Spleen (tissue), 11 donors: Measurements from ENCODE around the gene PDLIM7. TPM values are rescaled to one million over a fixed set of nuclear protein-coding genes. Genes with fewer than 3 reads are reported as not detected.

ENCODE experiments used
- DNase-seq: peaks from one replicate; pipeline ENCODE4 v3.0.0-alpha.2; 2020
- H3K27ac ChIP-seq, 8 donors: fragments of 200-600 bp; sonication (generic) in 7 of 8; 1 replicate in 4 of 8; 2 replicates in 4 of 8; pipeline versions ENCODE4 v1.5.0 to v1.8.0; 2016 to 2021; ENCODE audit warnings: inconsistent platforms in 4 of 8, mild to moderate bottlenecking in 4 of 8, moderate library complexity in 1 of 8
- H3K27me3 ChIP-seq, 7 donors: fragments of 200-600 bp; sonication (generic) in 6 of 7; replicated peaks in 1 of 7; 1 replicate in 4 of 7; 2 replicates in 3 of 7; pipeline versions ENCODE4 v1.5.0 to v1.8.0; 2016 to 2021; ENCODE audit warnings: inconsistent platforms in 3 of 7, mild to moderate bottlenecking in 1 of 7
- H3K36me3 ChIP-seq, 6 donors: fragments of 200-600 bp; sonication (generic) in 5 of 6; 1 replicate in 4 of 6; 2 replicates in 2 of 6; pipeline versions ENCODE4 v1.5.0 to v1.8.0; 2016 to 2021; ENCODE audit warnings: inconsistent platforms in 2 of 6
- H3K4me1 ChIP-seq, 6 donors: fragments of 200-600 bp; sonication (generic) in 5 of 6; 1 replicate in 3 of 6; 2 replicates in 3 of 6; pipeline versions ENCODE4 v1.5.0 to v1.8.0; 2016 to 2021; ENCODE audit warnings: inconsistent platforms in 3 of 6
- H3K4me3 ChIP-seq, 8 donors: fragments of 200-600 bp; sonication (generic) in 7 of 8; 1 replicate in 4 of 8; 2 replicates in 4 of 8; pipeline versions ENCODE4 v1.5.0 to v1.8.0; 2016 to 2021; ENCODE audit warnings: inconsistent platforms in 4 of 8, mild to moderate bottlenecking in 4 of 8, moderate library complexity in 2 of 8
- H3K9me3 ChIP-seq, 8 donors: fragments of 200-600 bp; sonication (generic) in 7 of 8; 1 replicate in 4 of 8; 2 replicates in 4 of 8; pipeline versions ENCODE4 v1.5.0 to v1.8.0; 2016 to 2021; ENCODE audit warnings: inconsistent platforms in 4 of 8
- POLR2A ChIP-seq, 3 donors: fragments of 450-650 bp; IDR thresholded peaks; one replicate each; pipeline ENCODE4 v1.5.1; 2017; ENCODE audit warnings: antibody characterized with exemption in 3 of 3, mild to moderate bottlenecking in 1 of 3
- POLR2AphosphoS5 ChIP-seq, 3 donors: sonication (generic); formaldehyde crosslinking; IDR thresholded peaks; one replicate each; pipeline ENCODE4 v1.5.1; 2017; ENCODE audit warnings: antibody characterized with exemption in 3 of 3
- WGBS, 5 donors: extraction: QIAGEN DNeasy Blood & Tissue Kit in 3 of 5; methylation state at CpG; one replicate each; pipeline versions ENCODE4 v1.1.5 to v1.1.7; 2013 to 2018; 5-methylcytosine and 5-hydroxymethylcytosine counted together
- intact Hi-C: fragments of 100-400 bp; cut with DNase I; formaldehyde crosslinking; loops from one replicate; pipeline ENCODE4 v1.15.0; 2023; ENCODE audit warnings: low total_unique reads
- polyA plus RNA-seq, 3 donors: library from polyadenylated mRNA; stranded (reverse); fragments of 200-250 nt; gene quantifications; one replicate each; pipeline ENCODE4 v1.2.1, GENCODE V29; 2013
- total RNA-seq, 7 donors: library from RNA; depleted of rRNA in 3 of 7; stranded (reverse); fragments of >200 nt in 3 of 7; fragmentation: NEBNext Ultra II Directional in 4 of 7; extraction: Animal tissue kit (Norgen Biotek cat#: 25700) in 4 of 7; gene quantifications; one replicate each; pipeline versions ENCODE4 v1.1.0 to v1.2.1, GENCODE V29; 2016 to 2021
- TF ChIP-seq, protein P1 (sequence below), 11 experiments: fragments of 200-600 bp in 7 of 11; fragments of 450-650 bp in 4 of 11; sonication (generic) in 4 of 11; IDR thresholded peaks in 8 of 11; conservative IDR thresholded peaks in 3 of 11; 1 replicate in 7 of 11; 2 replicates in 4 of 11; pipeline versions ENCODE4 v1.4.0 to v1.8.0; 2016 to 2021; ENCODE audit warnings: antibody characterized with exemption in 11 of 11, inconsistent platforms in 4 of 11, mild to moderate bottlenecking in 1 of 11
- donor health status: healthy with polysubstance abuse.
- donor health status: DM: no; HTN: no; CAD: no; lungs with moderate emphysema.
- donor health status: DM: no; HTN: no; CAD: no.
- donor health status: Bipolar disorder and iron deficiency.
- donor health status: healthy.
- donor health status: DM: no; HTN: no; CAD: no.
- donor health status: DM: yes; HTN: yes; CAD: no.

Gene PDLIM7
- total and polyA plus RNA-seq, 10 donors: 42.5 to 220 (median 85.1) TPM

DNA sequence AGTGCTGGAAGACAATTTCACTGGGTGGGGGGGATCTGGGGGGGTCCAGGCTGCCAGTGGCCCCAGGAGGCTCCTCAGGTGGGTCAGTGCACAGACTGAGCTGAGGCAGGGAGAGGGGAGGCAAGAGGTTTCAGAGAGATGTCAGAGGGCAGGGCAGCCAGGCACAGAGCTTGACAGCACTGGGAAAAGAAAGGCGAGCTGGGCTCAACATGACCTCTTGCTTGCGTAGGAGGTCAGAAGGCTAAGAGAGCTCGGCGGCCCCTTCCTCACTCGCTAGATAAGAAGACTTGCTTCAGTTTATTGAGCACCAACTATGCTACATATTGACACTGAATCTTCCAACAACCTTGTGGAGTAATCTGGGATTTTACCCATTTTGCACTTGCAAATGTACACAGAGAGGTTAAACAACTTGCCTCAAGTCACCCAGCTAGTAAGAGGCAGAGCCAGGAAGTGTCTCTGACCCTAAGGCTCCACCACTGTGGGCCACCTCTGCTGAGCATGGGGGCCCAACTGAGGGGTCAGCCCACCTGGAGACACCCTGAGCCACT, 3.5 kb downstream of the PDLIM7 start:
- Histone ChIP-seq H3K36me3 (peaks cover 0 to 42% (median 32%) of the 10 kb centered on the region in 6 donors), H3K9me3 (no peaks in the 10 kb centered on the region), H3K4me3 (peak overlapping the region in 1 of 8 donors; percentile 94), H3K27me3 (peaks cover 0 to 10% (median 0%) of the 10 kb centered on the region in 7 donors), H3K27ac (peak overlapping the region; percentile 67 to 93 (median 88)), H3K4me1 (peaks cover 44 to 98% (median 78%) of the 10 kb centered on the region in 6 donors)
- WGBS, 5 donors: 63 to 88% (median 77%) methylated on average over 5 of the region's 5 CpGs
- intact Hi-C loops: no loop called here
- DNase-seq: no peak
- TF ChIP-seq, protein P1, sequence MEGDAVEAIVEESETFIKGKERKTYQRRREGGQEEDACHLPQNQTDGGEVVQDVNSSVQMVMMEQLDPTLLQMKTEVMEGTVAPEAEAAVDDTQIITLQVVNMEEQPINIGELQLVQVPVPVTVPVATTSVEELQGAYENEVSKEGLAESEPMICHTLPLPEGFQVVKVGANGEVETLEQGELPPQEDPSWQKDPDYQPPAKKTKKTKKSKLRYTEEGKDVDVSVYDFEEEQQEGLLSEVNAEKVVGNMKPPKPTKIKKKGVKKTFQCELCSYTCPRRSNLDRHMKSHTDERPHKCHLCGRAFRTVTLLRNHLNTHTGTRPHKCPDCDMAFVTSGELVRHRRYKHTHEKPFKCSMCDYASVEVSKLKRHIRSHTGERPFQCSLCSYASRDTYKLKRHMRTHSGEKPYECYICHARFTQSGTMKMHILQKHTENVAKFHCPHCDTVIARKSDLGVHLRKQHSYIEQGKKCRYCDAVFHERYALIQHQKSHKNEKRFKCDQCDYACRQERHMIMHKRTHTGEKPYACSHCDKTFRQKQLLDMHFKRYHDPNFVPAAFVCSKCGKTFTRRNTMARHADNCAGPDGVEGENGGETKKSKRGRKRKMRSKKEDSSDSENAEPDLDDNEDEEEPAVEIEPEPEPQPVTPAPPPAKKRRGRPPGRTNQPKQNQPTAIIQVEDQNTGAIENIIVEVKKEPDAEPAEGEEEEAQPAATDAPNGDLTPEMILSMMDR (IDR thresholded peaks at IDR 0.05 in 8 of 11, conservative IDR thresholded peaks at IDR 0.05 in 3 of 11): no peak
- TF ChIP-seq POLR2AphosphoS5 (IDR thresholded peaks at IDR 0.05): no peak
- TF ChIP-seq POLR2A (IDR thresholded peaks at IDR 0.05): no peak

DNA sequence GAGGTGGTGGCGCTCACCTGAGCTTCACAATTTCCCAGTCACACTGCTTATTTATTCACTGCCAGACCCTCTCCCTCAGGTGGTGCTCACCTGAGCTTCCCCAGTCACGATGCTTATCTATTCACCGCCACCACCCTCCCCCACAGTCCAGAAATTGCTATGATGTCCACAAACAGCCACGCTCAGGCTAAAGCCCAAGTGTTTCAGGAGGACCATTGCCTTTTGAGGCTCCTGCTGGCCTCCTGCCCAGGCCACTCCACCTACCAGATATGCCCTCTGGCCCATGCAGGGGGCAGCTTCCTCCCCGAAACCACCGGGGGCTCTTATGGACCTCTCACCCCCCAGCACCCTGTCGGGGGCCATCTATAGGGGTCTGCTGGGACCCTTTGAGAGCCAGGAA, 4.6 kb downstream of the PDLIM7 start:
- H3K27ac ChIP-seq: peak overlapping the region in 5 of 8 donors; percentile 80 to 93 (median 91)
- intact Hi-C loops: no loop called here

DNA sequence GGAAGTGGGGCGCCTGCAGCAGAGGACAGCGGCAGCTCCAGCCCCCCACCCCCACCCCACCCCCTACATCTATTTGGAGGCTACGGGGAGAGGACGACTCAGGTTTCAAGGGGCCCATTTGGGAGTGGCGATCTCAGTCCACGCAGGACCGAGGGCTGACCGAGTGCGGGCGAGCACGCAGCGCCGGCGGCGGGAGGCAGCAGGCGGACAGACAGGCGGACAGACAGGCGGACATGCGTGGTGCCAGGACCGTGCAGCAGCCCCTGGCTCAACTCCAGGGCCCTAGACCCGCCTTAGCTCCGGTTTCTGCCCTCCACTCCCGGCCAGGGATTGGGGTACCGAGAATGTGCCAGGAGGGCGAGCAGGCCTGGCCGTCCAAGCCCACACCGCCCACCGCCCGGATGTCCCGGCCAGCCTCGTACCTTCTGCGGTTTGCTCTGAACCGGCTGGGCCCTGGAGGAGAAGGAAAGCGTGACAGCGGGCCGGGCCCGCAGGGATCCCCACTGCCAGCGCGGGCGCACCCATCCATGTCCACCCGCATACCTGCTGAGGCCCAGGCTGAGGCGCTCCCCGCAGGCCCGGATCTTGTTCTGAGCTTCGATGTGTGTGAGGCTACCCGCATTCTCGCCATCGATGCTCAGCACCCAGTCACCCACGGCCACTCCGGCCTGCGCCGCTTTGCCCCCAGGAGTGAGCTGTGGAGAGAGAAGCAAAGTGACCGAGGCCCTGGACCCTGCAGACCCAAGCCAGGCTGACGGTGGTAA, 5.2 kb downstream of the PDLIM7 start:
- Histone ChIP-seq H3K36me3 (peaks cover 0 to 59% (median 49%) of the 10 kb centered on the region in 6 donors), H3K27me3 (no peaks in the 10 kb centered on the region), H3K27ac (peak overlapping the region in 2 of 8 donors; percentile 91 to 92), H3K4me1 (peaks cover 35 to 84% (median 64%) of the 10 kb centered on the region in 6 donors), H3K9me3 (no peaks in the 10 kb centered on the region), H3K4me3 (no peak overlapping the region)
- DNase-seq: no peak
- WGBS, 5 donors: 88 to 97% (median 95%) methylated on average over 46 to 54 of the region's 54 CpGs
- intact Hi-C loops: no loop called here
- no peak for TF ChIP-seq POLR2A (IDR thresholded peaks at IDR 0.05)
- TF ChIP-seq, protein P1 (IDR thresholded peaks at IDR 0.05 in 8 of 11, conservative IDR thresholded peaks at IDR 0.05 in 3 of 11): no peak
- TF ChIP-seq POLR2AphosphoS5 (IDR thresholded peaks at IDR 0.05): peak in 1 of 3 donors; percentile 36

More for the DNA sequence above, 4.6 kb downstream of the PDLIM7 start:
- TF ChIP-seq POLR2AphosphoS5 (IDR thresholded peaks at IDR 0.05): no peak
- no peak for TF ChIP-seq POLR2A (IDR thresholded peaks at IDR 0.05)
- TF ChIP-seq, protein P1 (IDR thresholded peaks at IDR 0.05 in 8 of 11, conservative IDR thresholded peaks at IDR 0.05 in 3 of 11): no peak
- peaks cover 35 to 89% (median 68%) of the 10 kb centered on the region in 6 donors for H3K4me1 ChIP-seq
- 82 to 89% (median 84%) methylated on average over 6 to 7 of the region's 7 CpGs for WGBS, 5 donors
- H3K4me3 ChIP-seq: no peak overlapping the region
- no peaks in the 10 kb centered on the region for H3K9me3 ChIP-seq
- H3K27me3 ChIP-seq: no peaks in the 10 kb centered on the region
- no peak for DNase-seq
- H3K36me3 ChIP-seq: peaks cover 0 to 52% (median 43%) of the 10 kb centered on the region in 6 donors

DNA sequence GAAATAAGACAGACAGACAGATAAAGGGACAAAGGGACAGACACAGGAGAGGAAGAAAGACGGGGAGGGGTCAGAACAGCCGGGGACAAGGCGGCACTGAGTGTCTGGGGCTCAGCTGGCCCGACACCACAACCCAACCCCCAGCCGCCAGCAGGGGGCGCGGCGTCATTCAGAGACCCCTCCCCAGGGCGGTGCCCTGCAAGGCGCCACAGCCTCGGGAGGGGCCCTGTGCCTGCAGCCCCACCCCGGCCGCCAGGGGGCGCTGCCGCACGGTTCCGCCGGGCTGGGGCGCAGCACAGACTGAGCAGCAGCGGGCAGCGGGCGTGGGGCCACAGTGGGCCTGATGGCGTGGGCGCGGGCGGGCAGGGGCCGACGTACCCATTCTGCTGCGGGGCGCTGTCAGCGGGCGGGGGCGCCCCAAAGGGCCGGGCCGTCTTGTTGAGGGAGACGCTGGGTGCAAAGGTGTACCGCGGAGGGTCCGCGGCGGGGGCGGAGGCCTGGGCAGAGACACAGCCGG, 5.9 kb downstream of the PDLIM7 start:
- TF ChIP-seq POLR2AphosphoS5 (IDR thresholded peaks at IDR 0.05): peak in 1 of 3 donors; percentile 26
- TF ChIP-seq, protein P1 (IDR thresholded peaks at IDR 0.05 in 8 of 11, conservative IDR thresholded peaks at IDR 0.05 in 3 of 11): peak in 9 of 11 experiments; percentile 25 to 77 (median 58)
- no peak for TF ChIP-seq POLR2A (IDR thresholded peaks at IDR 0.05)
- DNase-seq: peak; percentile 81
- intact Hi-C loops: no loop called here
- Histone ChIP-seq H3K36me3 (peaks cover 0 to 66% (median 54%) of the 10 kb centered on the region in 6 donors), H3K4me3 (no peak overlapping the region), H3K9me3 (no peaks in the 10 kb centered on the region), H3K27ac (peak overlapping the region in 3 of 8 donors; percentile 20 to 91 (median 21)), H3K27me3 (no peaks in the 10 kb centered on the region), H3K4me1 (peaks cover 33 to 77% (median 58%) of the 10 kb centered on the region in 6 donors)
- 70 to 90% (median 83%) methylated on average over 28 to 43 of the region's 43 CpGs for WGBS, 5 donors
